GM21390 (cell line): ENCODE data around the gene RBMY1D.
"Not testable (repeated sequence)": the region's sequence is repeated elsewhere in the genome, so short reads cannot be mapped to it uniquely, and the experiment has no call there.

ENCODE experiments used
- ATAC-seq: cut with Tn5 transposase; IDR thresholded peaks from one replicate; pipeline ENCODE4 v1.9.1; 2021; ENCODE audit not compliant: unreplicated experiment

The RBMY1D gene

GRCh38 chrY:21894426-21894825, at the start of gene RBMY1D:
TSS of gene RBMY1D (minus strand) at chrY:21894526. CDS start at chrY:21892513, 2,013 bp downstream.
- not testable (repeated sequence) for ATAC-seq

GRCh38 chrY:21917932-21918331, 23.6 kb upstream of the RBMY1D start, which contains the start of gene RBMY1E:
TSS of gene RBMY1E (minus strand) at chrY:21918032. CDS start at chrY:21916054, 1,978 bp downstream.
- ATAC-seq: not testable (repeated sequence)

- peak; percentile 92 for ATAC-seq
These were observed 24.8 kb downstream of the RBMY1D start for GRCh38 chrY:21869407-21870076.

GRCh38 chrY:21845481-21845880, 48.8 kb downstream of the RBMY1D start:
- ATAC-seq: no peak

GRCh38 chrY:21842090-21842489, 52.2 kb downstream of the RBMY1D start:
- no peak for ATAC-seq

- ATAC-seq: no peak
These were observed 54.8 kb downstream of the RBMY1D start for GRCh38 chrY:21839489-21839888.

GRCh38 chrY:21836343-21836742, 58.0 kb downstream of the RBMY1D start:
- no peak for ATAC-seq

GRCh38 chrY:21835052-21835451, 59.3 kb downstream of the RBMY1D start:
- ATAC-seq: no peak
